Lung (tissue), 12 donors: ENCODE measurements around the gene PTCHD1. TPM values are rescaled to one million over a fixed set of nuclear protein-coding genes. Genes with fewer than 3 reads are reported as not detected.

Experiments
- ATAC-seq: fragments of 200-7000 bp; cut with Tn5 transposase; one replicate; pipeline ENCODE4 v1.9.1; 2020; ENCODE audit warnings: moderate number of reproducible peaks; ENCODE audit not compliant: insufficient read depth, low FRiP score
- DNase-seq, 3 donors: peaks; one replicate each; pipeline ENCODE4 v3.0.0-alpha.2; 2013 to 2017
- H3K27ac ChIP-seq, 2 donors: one replicate each; pipeline ENCODE4 v1.5.1; 2013; ENCODE audit warnings: mild to moderate bottlenecking in 2 of 2, moderate library complexity in 2 of 2, control low read depth in 1 of 2, inconsistent platforms in 1 of 2, low read depth in 1 of 2, low read length in 1 of 2
- H3K27me3 ChIP-seq, 3 donors: one replicate each; pipeline ENCODE4 v1.5.1; 2013; ENCODE audit warnings: low read length in 2 of 3; ENCODE audit not compliant: control insufficient read depth in 3 of 3, insufficient read depth in 3 of 3
- H3K36me3 ChIP-seq, 4 donors: one replicate each; pipeline ENCODE4 v1.5.1; 2013; ENCODE audit warnings: low read length in 4 of 4, mild to moderate bottlenecking in 1 of 4, moderate library complexity in 1 of 4; ENCODE audit not compliant: control insufficient read depth in 4 of 4, insufficient read depth in 4 of 4
- H3K4me1 ChIP-seq, 5 donors: one replicate each; pipeline ENCODE4 v1.5.1; 2013; ENCODE audit warnings: low read length in 5 of 5, mild to moderate bottlenecking in 2 of 5, moderate library complexity in 1 of 5; ENCODE audit not compliant: control insufficient read depth in 5 of 5, insufficient read depth in 5 of 5
- H3K4me3 ChIP-seq: one replicate; pipeline ENCODE4 v1.5.1; 2013; ENCODE audit warnings: mild to moderate bottlenecking, control low read depth, moderate library complexity
- H3K9ac ChIP-seq, 2 donors: one replicate each; pipeline ENCODE4 v1.5.1; 2013; ENCODE audit warnings: low read length in 2 of 2, control low read depth in 1 of 2; ENCODE audit not compliant: insufficient read depth in 1 of 2
- H3K9me3 ChIP-seq, 4 donors: one replicate each; pipeline ENCODE4 v1.5.1; 2013; ENCODE audit warnings: low read length in 3 of 4, mild to moderate bottlenecking in 1 of 4, moderate library complexity in 1 of 4; ENCODE audit not compliant: control insufficient read depth in 4 of 4, insufficient read depth in 3 of 4
- WGBS, 2 donors: extraction: QIAGEN DNeasy Blood & Tissue Kit; methylation state at CpG; one replicate each; pipeline ENCODE4 v1.1.7; 2013; 5-methylcytosine and 5-hydroxymethylcytosine counted together
- polyA plus RNA-seq, 2 donors: library from polyadenylated mRNA; stranded (reverse); fragments of 200-250 nt; gene quantifications; one replicate each; pipeline ENCODE4 v1.2.1, GENCODE V29; 2013
- total RNA-seq, 2 donors: library from RNA; depleted of rRNA in 1 of 2; stranded (reverse); fragments of >200 nt in 1 of 2; gene quantifications; one replicate each; pipeline ENCODE4 v1.2.1, GENCODE V29; 2014 to 2021
- TF ChIP-seq, protein P1 (sequence below): IDR thresholded peaks from 2 replicates; pipeline ENCODE4 v1.5.1; 2012; ENCODE audit warnings: mild to moderate bottlenecking; ENCODE audit errors: control extremely low read depth, extremely low read depth
- donor health status: control.
- donor health status: control.
- donor health status: Bipolar disorder and iron deficiency.
- donor health status: healthy.
- donor health status: DM: yes; HTN: yes; CAD: no.

PTCHD1 gene
- total and polyA plus RNA-seq, 4 donors = 0.01 to 0.48 (median 0.32) TPM

DNA sequence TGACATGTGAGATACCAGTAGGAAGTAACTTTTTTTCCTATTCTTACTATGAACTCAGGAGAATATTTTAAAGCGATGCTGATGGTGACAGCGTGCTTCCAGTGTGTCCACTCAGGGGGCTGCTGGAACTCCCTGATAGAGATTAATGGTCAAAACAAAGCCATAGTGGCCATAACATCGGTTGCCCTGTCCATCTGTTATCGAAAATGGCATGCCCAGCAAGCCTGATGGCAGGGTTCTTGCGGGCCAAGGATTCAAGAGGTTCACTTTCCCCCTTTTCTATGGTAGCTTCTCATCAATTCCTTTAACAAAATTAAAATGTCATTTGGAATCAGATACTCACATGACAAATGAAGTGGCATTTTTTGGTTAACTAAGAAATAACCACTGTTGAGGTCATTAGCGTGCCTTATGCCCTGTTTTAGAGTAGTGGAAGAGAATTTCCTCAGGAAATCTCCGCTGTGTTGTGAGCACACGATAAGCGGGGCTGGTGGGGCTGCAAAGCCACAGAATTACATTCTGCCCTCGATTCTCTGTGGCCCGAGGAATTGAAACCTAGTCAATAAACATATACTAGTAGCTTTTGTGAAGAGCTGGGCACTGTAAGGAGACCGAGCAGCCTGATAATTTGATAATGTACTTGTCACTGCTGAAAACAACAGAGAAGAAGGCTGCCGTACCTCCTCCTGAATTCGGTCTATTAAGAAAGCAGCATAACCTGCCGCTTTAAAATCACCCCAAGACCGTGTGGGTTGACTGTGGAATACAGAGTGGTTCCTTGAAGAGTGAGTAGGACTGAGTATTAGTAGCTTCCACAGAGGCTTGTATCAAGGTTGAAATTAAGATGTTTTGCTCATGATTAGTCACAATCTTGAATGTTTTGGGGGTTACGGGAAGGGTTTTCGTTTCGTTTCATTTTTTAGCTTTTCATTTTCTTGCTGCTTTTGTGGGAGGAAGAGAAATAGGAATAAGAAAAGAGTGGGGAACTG, 46.7 kb downstream of the PTCHD1 start:
- no peak overlapping the region for H3K9ac ChIP-seq
- H3K4me1 ChIP-seq = no peaks in the 10 kb centered on the region
- H3K4me3 ChIP-seq = no peak overlapping the region
- 43 to 69% methylated on average over 19 of the region's 19 CpGs for WGBS, 2 donors
- H3K27me3 ChIP-seq = peaks cover 3 to 20% (median 5%) of the 10 kb centered on the region in 3 donors
- TF ChIP-seq, protein P1, sequence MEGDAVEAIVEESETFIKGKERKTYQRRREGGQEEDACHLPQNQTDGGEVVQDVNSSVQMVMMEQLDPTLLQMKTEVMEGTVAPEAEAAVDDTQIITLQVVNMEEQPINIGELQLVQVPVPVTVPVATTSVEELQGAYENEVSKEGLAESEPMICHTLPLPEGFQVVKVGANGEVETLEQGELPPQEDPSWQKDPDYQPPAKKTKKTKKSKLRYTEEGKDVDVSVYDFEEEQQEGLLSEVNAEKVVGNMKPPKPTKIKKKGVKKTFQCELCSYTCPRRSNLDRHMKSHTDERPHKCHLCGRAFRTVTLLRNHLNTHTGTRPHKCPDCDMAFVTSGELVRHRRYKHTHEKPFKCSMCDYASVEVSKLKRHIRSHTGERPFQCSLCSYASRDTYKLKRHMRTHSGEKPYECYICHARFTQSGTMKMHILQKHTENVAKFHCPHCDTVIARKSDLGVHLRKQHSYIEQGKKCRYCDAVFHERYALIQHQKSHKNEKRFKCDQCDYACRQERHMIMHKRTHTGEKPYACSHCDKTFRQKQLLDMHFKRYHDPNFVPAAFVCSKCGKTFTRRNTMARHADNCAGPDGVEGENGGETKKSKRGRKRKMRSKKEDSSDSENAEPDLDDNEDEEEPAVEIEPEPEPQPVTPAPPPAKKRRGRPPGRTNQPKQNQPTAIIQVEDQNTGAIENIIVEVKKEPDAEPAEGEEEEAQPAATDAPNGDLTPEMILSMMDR = no peak
- DNase-seq (no peak), ATAC-seq (no peak)
- peaks cover 0 to 2% (median 0%) of the 10 kb centered on the region in 4 donors for H3K9me3 ChIP-seq
- no peak overlapping the region for H3K27ac ChIP-seq
- H3K36me3 ChIP-seq = no peaks in the 10 kb centered on the region

DNA sequence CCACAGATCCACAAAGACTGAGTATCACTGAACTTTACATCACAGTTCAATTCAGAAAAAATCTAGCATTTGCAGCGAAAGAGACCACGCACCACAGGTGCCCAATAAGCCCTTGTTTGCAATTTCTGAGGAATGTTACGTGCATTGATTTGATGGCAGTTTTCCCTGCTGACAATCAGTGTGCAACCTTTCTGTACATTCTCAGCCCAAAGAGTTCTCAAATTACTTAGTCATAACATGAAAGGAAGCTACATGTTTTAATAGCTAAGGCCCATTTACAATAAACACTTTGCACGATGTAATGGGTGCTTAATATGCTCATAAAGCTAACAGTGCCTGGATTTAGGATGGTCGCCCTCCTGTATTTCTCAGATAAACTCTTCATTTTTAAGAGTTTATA, 47.9 kb downstream of the PTCHD1 start:
- no peak overlapping the region for H3K27ac ChIP-seq
- H3K4me1 ChIP-seq = no peaks in the 10 kb centered on the region
- ATAC-seq = no peak
- H3K27me3 ChIP-seq = peaks cover 3 to 17% (median 5%) of the 10 kb centered on the region in 3 donors
- no peak overlapping the region for H3K4me3 ChIP-seq
- no peaks in the 10 kb centered on the region for H3K36me3 ChIP-seq
- no peak for DNase-seq
- H3K9me3 ChIP-seq = peaks cover 0 to 2% (median 0%) of the 10 kb centered on the region in 4 donors
- H3K9ac ChIP-seq = no peak overlapping the region
- WGBS, 2 donors = 74 to 85% methylated on average over 5 of the region's 5 CpGs
- TF ChIP-seq, protein P1 = no peak

DNA sequence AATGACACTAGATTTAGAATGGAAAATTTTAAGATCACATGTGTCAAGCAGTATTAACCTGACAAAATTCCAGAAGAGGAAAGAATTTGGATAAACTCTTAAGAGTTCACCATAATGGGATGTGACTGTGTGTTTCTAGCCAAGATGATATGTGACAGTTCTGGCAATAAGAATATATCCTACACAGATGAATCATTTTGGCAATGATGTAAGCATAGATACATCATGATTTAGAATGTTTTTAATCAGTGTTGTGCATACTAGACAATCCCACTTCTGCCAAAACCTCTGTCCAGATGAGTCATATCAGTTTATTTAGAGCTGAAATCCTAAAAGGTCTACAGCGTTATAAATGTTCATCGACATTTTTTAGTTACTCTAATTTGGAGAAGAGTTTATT, 48.8 kb downstream of the PTCHD1 start:
- Histone ChIP-seq H3K9me3 (peaks cover 0 to 2% (median 0%) of the 10 kb centered on the region in 4 donors), H3K4me3 (no peak overlapping the region), H3K36me3 (no peaks in the 10 kb centered on the region), H3K27ac (no peak overlapping the region), H3K27me3 (peaks cover 0 to 17% (median 3%) of the 10 kb centered on the region in 3 donors), H3K4me1 (no peaks in the 10 kb centered on the region), H3K9ac (no peak overlapping the region)
- TF ChIP-seq, protein P1 = no peak
- WGBS, 2 donors = 79 to 80% methylated on average over 2 of the region's 2 CpGs
- DNase-seq (no peak), ATAC-seq (no peak)
